GM21447 (cell line): ENCODE measurements around the gene L3MBTL2.

Experiments used
- ATAC-seq: cut with Tn5 transposase; IDR thresholded peaks from one replicate; pipeline ENCODE4 v1.9.1; 2021; ENCODE audit not compliant: unreplicated experiment

Gene L3MBTL2

DNA sequence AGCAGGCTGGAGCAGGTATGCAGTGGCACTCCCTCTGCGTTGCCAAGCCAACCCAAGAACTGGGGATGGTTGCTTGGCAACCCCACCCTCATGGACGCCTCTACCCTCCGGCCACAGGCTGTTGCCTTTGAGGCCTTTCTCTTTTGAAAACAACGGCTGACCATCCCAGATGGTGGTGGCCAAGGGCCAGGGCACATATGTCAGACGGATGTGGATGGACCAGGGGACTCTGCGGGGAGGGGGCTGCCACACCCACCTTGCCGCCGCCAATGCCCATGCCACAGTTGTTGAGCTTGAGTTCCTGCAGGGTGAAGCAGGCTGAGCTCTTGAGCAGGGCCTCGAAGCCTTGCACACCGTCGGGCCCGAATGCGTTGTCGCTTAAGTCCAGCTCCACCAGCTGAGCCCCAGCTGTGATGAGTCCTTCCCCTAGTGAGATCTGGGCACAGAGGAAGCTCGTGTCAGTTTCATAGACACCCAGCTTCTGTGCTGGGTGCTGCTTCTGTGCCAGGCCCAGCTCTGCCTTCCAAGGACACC lies 59.4 kb downstream of the L3MBTL2 start:
- no peak for ATAC-seq

DNA sequence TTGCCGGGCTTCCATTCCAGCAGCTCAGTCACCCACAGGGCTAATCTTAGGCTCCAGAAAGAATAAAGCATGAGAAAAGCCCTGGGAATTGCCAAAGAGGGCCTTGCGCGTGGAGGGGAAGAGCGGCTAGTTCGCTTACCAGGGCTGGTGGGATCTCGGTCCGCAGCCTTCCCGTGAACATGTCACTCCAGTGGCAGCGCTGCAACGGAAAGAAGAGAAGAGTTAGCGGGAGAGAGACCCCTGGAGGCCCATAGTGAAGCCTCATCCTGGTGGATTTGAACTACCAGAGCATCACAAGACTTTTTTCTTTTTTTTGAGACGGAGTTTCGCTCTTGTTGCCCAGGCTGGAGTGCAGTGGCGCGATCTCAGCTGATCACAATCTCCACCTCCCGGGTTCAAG lies 62.8 kb downstream of the L3MBTL2 start:
- no peak for ATAC-seq

DNA sequence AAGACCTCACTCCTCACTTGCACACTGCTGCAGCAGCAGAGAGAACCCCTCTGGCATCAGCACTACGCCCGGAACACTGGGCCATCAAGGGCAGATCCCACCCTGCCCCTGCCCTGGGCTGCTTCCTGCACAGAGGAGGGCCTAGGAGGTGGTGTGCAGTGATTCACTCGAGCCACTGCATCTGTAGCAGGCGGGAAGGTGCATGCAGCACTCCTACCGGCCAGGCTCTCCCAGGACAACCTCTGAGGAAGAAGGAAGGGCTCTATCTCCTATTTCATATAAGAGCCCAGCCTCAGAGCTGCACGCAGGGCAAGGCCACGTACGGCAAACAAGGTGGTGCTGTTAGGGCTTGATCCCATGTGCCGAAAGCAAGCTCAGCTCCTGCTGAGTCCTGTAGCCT lies 66.7 kb downstream of the L3MBTL2 start:
- ATAC-seq: no peak

DNA sequence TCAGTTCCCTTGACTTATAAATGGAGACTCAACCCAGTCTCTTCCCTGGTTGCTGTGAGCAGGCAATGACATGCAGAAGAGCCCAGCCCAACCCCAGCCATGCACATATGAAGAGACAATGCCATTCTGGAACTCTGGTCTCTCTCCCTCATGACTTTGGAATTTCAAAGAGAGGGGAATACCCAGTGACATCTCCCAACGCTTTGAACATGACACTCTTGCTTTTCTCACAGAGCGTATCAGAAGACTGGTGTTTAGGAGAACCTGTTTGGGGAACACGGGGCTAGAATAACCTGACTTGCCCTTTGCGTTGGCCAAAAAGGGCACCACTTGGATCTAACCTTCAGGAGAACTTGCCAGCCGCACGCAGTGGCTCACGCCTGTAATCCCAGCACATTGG lies 68.0 kb downstream of the L3MBTL2 start:
- no peak for ATAC-seq

DNA sequence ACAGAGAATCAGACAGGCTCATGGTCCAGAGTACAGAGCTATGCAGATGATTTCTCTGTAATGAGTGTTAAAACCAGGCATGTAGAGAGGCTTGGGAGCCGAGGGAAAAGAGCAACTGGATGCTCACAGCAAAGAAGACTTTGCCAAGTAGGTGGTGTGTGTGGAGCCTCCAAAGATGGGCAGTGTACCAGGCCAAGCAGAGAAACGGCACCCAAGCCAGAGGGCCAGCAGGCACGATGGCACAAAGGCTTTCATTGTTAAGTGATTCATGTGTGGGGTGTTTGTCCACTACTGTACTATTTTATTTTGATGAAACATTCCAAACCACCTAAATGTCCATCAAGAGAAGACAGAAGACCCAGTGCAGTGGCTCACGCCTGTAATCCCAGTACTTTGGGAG lies 69.7 kb downstream of the L3MBTL2 start:
- ATAC-seq: no peak

DNA sequence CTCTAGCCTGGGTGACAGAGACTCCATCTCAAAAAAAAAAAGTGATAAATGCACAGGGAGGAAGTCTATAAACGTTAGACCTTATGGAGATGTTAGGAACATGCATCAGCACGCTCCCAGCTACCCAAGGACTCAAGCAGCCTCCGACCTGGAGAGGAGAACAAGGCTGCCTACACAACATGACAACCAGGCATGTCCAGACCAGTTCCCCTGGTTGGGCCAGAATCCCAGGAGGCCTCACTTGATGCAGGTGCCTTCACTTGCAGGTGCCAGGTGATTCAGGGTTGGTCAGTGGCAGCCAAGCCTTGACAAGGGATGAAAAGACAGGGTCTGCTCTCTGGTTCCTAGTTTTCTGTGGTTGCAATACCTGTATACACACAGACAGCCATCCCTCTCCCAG lies 75.0 kb downstream of the L3MBTL2 start:
- ATAC-seq: no peak

DNA sequence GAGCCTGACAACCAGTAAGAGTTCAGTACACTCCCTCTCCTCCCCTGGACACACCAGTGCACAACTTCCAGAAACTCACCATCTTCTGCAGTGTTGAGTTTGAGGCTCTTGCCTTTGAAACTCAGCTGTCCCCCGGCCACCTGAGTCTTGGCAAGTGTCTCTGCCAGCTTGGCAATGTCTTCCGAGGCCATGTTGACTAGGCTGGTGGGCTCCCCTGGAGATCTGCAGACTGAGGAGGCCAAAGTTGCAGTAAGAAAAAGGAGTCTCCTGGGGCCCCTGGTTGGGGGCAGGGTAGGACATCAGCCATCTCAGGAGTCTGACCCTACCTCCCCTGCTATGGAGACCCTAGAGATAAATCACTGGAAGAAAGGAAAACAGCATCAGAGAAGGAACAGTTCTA lies 75.7 kb downstream of the L3MBTL2 start:
- ATAC-seq: no peak
